HG02571 (cell line): ENCODE measurements around the gene ETF1.

Experiments used
- ATAC-seq: cut with Tn5 transposase; IDR thresholded peaks from one replicate; pipeline ENCODE4 v1.9.1; 2021; ENCODE audit warnings: mild to moderate bottlenecking, moderate library complexity; ENCODE audit not compliant: unreplicated experiment

The ETF1 gene

GRCh38 chr5:138563340-138564118 is 20.5 kb upstream of the ETF1 start:
- ATAC-seq: no peak

- no peak for ATAC-seq
These were observed 17.9 kb upstream of the ETF1 start for GRCh38 chr5:138560971-138561370.

- no peak for ATAC-seq
These were observed 16.9 kb upstream of the ETF1 start for GRCh38 chr5:138559937-138560336.

- no peak for ATAC-seq
These were observed 14.6 kb upstream of the ETF1 start for GRCh38 chr5:138557677-138558076.

GRCh38 chr5:138554143-138554542 is 11.1 kb upstream of the ETF1 start:
- no peak for ATAC-seq

GRCh38 chr5:138553437-138554095 is 10.5 kb upstream of the ETF1 start:
- ATAC-seq: no peak

- ATAC-seq: no peak
These were observed 9.6 kb upstream of the ETF1 start for GRCh38 chr5:138552657-138553056.

GRCh38 chr5:138549414-138549813 is 6.4 kb upstream of the ETF1 start:
- no peak for ATAC-seq

- no peak for ATAC-seq
These were observed 3.0 kb upstream of the ETF1 start for GRCh38 chr5:138545919-138546562.

GRCh38 chr5:138544181-138545134 is 1.4 kb upstream of the ETF1 start:
- no peak for ATAC-seq

GRCh38 chr5:138543730-138544104 is 681 bp upstream of the ETF1 start:
- ATAC-seq: peak; percentile 42

GRCh38 chr5:138542180-138542955 is 668 bp downstream of the ETF1 start:
- ATAC-seq: peak; percentile 2

GRCh38 chr5:138541511-138542179 is 1.4 kb downstream of the ETF1 start:
- ATAC-seq: no peak

- no peak for ATAC-seq
These were observed 3.2 kb downstream of the ETF1 start for GRCh38 chr5:138539791-138540190.

GRCh38 chr5:138538943-138539627 is 4.0 kb downstream of the ETF1 start:
- ATAC-seq: no peak

- no peak for ATAC-seq
These were observed 6.2 kb downstream of the ETF1 start for GRCh38 chr5:138536665-138537315.

- no peak for ATAC-seq
These were observed 6.8 kb downstream of the ETF1 start for GRCh38 chr5:138536215-138536614.
